ENCODE data around the gene RNF114.
"Not testable (repeated sequence)": the region's sequence is repeated elsewhere in the genome, so short reads cannot be mapped to it uniquely, and the experiment has no call there.

The RNF114 gene

DNA sequence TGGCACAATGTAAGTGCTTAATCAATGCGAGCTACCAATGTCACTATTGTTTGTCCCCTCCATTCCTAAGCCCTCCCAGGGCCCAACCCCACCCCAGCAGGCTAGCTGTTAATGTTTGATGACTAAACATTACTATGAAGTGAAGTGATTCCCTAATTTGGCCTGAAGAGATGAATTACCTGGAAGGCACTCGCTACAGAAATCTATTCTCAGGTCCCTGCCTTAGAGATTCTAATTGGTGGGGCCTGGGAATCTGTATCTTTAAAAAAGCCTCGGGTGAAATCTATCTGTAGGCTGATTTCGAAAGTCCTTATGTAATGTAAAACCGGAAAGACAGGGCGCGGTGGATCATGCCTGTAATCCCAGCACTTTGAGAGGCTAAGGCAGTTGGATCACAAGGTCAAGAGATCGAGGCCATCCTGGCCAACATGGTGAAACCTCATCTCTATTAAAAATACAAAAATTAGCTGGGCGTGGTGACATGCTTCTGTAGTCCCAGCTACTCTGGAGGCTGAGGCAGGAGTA is 29.6 kb downstream of the RNF114 start:
- no peak for DNase-seq

DNA sequence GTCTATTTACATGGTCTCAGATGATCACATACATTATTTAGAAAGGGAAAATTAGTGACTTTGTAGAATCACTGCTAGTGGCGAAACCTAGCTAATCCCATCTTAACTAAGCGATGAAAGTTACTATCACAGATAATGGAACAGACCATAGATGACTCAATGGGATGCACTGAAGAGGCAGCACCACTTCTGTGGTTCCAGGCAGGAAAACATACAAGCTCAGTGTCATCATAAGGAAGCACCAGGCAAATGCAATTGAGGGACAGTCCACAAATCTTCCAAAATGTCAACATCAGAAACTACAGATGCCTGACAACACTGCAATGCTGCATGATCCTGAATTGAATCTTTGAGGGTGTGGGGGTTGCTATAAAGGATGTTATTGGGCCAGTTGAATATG is 30.7 kb downstream of the RNF114 start:
- DNase-seq: no peak

DNA sequence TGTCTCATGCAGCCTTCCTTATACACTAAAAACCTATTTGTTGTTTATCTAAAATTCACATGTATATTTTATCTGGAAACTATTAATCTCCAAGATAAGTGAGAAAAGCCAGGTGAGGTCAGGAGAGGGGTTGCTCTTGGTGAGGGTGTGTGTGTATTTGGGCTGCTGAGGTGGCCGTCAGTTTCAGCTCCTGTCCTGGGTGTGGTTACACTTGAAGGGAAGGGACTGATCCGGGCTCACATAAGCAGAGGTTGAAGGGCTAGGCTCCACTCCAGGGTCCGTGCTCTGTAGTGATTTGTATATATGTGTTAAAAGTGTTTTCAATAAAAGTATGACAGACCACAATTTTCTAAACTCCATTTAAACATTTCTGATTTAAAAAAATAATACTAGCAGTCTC is 33.0 kb downstream of the RNF114 start:
- no peak for DNase-seq

DNA sequence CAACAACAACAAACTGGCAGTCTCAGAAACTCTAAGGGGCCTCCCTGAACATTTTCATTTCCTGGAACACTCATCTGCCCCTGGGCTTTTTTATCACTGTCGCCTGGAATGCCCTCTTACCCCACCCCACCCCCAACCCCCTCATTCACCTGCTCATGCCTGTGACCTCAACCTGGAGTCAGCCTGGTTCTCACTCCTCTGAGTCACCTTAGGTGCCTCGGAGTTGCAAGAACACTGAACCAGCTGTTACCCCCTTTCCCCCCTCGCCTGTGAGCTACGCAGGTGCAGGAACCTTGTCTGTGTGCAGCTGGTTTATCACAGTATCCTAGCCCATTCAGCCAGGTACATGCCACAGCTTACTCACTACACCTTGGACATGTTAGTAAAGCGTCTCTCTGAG is 33.7 kb downstream of the RNF114 start:
- no peak for DNase-seq

DNA sequence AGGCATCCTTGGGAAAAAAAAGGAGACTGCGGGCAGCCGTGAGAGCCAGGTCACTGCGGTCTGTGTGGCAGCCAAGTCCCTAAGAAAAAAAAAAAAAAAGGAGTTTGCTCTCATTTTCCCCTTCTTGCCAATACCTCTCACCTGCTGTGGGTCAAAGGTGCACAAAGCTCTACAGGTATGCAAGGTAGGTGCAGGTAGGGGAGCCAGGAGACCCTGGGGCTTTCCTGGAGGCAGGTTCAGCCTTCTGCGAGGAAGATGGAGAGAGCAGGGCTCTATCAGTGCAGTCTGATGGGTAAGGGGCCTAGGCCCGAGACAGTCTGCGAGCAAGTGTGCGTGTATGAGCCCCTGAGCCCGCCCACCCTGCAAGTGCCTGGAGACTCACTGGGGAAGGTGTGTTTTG is 34.3 kb downstream of the RNF114 start:
- no peak for DNase-seq

DNA sequence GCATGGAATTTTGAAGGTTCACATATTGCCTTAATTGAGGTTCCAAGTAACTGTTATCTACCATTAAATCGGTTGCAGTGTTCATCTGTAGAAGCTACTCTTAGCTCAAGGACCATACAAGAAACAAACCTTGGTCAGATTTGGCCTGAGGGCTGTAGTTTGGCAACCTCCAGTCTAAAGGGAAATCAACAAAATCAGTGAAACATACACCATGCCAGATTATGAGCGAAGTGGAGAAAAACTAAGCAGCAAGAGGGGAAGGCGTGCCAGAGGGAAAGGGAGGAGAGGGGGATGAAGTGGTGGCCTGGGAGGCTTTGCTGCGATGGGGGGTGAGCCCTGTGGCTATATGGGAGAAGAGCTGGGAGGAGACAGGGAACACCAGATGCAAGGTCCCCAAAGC is 37.8 kb downstream of the RNF114 start:
- DNase-seq: no peak

DNA sequence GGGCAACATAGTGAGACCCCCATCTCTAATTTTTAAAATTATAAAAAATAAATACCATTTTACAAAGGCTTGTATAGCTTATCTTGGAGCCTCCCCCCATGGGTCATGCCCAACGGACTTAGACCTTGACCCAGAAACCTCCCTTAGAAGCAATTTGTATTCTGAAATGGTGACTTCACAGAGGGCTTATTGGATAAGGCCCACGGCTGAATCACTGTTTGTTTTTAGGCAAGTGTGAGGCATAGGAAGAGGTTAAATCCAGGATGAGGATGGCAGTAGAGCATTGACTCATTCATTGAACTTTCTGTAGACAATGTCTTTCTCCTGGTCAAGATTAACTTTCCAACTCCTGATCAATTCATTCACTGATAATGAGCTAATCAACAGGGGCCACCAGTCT is 40.3 kb downstream of the RNF114 start:
- no peak for DNase-seq

DNA sequence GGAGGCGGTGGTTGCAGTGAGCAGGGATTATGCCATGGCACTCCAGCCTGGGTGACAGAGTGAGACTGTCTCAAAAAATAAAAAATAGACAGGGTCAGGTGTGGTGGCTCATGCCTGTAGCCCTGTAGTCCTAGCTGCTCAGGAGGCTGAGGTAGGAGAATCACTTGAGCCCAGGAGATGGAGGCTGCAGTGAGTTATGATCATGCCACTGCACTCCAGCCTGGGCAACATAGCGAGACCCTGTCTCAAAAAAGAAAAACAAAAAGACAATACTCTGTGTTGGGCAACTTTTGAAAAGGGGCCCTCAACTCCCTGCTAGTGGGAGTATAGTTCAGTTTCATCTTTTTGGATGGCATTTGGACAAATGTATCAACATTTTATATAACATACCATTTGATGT is 41.5 kb downstream of the RNF114 start:
- DNase-seq: not testable (repeated sequence)

DNA sequence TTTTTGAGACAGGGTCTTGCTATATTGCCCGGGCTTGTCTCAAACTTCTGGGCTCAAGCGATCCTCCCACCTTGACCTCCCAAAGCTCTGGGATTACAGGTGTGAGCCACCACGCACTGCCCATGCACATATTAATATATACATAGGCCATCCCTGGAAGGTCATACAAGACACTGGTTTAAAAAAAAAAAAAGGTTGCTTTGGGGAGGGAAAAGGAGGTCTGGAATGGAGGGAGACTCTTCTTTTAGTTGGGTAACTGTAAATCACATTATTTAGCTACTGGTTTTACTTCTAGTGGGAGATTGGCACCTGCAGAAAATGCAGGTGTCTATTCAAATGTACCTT is 42.5 kb downstream of the RNF114 start:
- DNase-seq: no peak

DNA sequence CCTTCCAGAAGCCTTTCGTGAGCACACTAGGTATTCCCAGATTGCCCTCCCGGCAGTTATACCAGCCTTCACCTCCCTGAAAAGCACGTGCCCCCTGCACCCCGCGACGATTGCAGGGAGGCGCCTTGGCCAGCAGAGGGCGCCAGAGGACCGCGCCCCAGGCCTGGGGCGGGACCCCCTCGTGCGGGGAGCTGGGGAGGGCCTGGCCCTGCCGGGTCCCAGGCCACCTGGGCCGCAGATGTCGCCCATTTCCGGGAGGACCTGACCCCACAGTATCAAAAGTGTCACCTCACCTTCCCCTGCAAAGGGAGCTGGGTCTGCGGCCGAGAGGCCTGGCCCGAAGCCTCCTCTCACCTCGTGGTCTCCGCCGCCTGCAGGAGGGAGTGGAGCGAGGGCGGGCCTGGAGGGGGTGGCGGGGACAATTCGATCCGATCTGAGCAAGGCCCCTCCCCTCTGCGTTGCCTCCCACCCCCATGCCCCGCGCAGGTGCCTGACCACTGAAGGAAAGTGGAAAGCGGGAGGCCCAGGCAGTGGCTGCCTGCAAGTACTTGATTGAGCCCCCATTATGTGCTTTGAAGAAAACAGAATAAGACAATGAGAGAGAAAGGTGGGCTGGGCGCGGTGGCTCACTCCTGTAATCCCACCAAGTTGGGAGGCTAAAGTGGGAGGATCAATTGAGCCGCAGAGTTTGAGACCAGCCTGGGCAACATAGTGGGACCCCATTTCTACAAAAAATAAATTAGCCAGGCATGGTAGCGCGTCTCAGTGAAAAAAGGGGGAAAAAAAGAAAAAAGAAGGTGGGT is 43.0 kb downstream of the RNF114 start:
- no peak for DNase-seq

DNA sequence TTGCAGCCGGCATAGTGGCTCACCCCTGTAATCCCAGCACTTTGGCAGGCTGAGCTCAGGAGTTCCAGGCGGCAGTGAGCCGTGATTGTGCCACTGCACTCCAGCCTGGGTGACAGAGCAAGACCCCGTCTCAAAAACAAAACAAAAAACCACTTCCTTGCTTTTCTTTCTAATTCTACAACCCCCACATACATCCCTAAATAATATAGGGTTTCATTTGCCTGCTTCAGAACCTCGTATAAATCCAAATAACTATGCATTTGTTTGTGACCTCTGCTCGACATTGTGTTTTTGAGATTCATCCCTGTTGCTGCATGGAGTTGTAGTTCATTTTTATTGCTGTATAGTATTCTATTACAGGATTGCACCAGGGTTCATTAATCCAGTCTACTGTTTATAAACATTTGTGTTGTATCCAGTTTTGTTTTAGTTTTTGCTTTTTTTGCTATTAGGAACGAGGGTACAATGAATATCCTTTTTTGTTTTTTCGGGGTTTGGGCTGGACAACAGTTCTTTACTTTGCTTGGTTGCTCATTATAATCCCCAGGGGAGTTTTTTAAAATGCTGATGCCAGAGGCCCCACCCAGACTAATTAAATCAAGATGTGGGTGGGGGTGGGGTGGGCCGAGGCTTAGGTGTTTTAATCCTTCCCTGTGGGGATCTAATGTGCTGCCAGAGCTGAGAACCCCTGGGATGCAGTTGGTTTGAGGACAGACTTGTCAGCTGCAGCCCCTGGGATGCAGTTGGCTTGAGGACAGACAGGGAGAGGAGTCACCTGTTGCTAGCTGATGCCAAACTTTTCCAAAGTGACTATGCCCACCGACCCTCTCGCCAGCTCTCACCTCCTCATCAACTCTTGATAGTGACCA is 44.2 kb downstream of the RNF114 start:
- no peak for DNase-seq

DNA sequence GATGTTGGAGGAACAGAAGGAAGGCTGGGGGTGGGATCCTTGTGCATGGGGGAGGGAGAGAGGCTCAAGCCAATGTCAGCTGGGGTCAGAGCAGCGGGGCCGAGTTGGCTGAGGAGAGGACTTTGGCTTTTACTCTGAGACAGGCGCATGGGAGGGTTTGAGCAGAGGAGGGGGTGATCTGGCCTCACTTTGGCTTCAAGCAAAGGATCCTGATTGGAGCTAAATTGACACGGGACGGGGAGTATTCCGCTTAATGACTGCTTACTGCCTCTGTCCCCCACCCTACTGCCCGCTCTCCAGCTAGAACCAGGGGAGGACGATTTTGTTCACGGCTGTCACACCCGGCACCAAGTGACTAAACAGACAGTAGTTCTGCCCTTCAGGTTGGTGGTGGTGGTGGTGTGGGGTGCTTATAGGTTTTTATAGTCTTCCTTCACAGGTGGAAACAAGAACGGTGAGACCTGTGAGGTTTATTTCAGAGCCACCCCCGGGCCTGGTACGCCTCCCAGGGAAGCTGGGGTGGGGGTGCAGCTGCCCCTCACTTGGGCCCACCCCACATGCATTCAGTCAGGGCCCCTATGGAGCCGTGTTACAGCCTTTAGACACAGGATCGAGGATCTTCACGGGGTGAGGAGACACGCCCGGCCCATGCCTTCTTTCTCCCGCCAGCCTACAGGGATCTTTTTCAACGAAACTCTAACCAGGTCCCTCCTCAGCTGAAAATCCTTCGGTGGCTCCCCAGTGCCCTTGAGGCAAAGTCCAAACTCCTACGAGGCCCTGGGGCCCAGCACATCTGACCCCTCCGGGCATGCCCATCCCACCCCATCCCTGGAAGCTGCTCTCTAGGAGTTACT is 45.2 kb downstream of the RNF114 start:
- no peak for DNase-seq

DNA sequence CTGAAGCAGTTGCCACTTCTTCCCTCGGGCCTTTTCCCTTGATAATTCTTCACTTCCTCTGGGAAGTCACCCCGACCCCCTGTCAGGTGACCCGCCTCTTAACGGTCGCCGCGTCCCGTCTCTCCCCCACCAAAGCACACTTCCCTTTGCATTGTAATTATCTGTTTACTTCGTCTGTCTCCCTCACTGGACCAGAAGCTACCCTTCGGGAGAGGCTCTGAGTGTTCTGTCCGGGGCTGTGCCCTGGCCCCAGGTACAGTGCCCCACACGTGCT is 45.8 kb downstream of the RNF114 start:
- DNase-seq: no peak

DNA sequence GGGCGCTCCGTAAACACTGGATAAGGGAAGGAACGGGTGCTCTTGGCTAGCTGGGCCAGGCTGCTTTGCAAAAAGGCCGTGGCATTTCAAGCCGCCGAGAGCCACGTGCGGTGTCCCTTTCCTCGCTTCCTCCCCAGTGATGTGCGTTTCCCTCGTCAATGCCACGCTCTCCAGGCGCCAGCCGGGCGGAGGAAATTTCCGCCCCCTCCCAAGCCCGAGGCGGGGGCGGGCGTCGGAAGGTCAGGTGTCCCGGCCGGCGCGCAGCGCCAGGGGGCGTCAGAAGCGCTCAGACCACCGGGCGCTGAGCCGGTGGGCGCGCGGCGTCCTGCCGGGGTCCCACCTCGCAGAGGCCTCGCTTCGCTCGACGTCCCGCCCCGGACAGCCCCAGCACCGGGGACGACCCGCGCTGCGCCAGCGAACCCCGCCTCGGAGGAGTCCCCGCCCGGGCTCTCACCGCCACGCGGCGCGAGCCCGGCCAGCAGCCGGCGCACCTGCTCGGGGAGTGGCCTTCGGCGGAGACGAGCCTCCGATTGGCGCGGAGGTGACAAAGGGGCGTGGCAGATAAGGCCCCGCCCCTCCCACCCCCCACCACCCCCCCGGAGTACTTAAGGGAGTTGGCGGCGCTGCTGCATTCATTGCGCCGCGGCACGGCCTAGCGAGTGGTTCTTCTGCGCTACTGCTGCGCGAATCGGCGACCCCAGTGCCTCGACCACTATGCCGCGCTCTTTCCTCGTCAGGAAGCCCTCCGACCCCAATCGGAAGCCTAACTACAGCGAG is 46.3 kb downstream of the RNF114 start, which contains the start of gene SNAI1:
SNAI1 (plus strand) TSS at position 635 of the 777 bp plus-strand sequence; CDS start at position 715, 80 bp downstream.
- DNase-seq: peak; percentile 52

DNA sequence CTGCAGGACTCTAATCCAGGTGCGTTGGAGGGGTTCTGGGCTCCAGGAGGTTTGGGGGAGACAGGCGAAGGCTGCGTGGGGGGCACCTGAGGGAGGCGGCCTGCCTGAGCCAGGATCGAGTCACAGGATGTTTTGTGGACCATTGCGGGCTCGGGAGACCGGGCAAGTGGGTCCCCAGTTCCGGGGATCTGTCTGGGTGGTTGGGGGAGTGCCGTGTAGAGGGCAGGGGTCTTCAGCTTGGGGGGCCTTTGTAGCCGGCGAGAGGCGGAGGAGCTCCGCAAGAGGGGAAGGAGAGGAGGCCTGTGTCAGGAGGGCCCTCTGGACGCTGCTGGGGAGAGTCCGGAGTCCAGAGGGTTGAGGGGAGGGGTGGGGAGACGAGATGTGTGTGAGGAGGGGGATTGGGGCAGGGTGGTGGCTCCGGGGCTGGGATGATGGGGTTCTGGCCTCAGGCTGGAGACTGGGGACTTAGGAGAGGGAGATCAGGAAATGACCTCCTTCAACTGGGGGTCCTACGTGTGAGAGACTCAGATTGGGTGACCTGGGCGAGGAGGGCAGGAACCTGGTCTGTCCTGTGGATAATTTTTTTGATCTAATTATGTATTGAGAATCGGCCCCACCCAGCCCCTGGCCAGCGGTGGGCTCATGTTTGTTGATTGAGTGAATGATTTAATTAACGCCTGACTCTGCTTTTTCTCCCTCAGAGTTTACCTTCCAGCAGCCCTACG is 47.1 kb downstream of the RNF114 start:
- no peak for DNase-seq

DNA sequence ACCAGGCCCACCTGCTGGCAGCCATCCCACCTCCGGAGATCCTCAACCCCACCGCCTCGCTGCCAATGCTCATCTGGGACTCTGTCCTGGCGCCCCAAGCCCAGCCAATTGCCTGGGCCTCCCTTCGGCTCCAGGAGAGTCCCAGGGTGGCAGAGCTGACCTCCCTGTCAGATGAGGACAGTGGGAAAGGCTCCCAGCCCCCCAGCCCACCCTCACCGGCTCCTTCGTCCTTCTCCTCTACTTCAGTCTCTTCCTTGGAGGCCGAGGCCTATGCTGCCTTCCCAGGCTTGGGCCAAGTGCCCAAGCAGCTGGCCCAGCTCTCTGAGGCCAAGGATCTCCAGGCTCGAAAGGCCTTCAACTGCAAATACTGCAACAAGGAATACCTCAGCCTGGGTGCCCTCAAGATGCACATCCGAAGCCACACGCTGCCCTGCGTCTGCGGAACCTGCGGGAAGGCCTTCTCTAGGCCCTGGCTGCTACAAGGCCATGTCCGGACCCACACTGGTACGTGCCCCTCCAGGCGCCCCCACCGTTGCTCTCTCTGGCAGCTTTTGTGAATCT is 47.7 kb downstream of the RNF114 start:
- DNase-seq: no peak

DNA sequence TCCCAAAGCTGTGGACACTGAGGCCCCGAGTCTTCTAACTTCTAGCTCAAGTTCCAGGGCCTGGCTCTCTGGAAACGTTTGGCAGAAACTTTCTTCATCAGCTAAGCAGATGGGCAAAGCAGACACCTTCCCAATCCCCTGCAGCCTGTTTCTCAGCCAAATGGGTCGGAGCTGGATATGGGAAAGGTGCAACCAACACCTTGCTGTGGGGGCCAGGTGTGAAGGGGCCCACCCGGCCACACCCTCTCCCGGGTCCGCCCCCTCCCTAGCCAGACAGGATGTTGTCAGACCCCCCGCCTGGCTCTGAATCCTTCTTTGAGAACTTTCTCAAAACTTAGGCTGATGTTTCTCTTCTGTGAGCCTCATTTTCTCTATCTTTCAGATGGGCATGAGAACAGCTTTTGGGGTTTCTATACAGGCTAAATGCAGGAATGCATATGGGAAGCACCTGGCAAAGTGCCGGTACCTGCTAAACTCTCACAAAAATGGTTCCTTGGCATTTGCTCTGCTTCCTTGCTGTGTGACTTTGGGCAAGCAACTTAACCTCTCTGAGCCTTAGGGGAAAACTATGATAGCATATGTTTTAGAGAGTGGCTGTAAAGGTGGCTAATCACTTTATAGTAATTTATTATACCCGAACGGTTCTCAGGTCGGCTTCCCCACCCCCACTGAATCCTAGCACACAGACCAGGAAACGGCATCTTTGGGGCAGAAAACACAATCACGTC is 48.4 kb downstream of the RNF114 start:
- DNase-seq: no peak

DNA sequence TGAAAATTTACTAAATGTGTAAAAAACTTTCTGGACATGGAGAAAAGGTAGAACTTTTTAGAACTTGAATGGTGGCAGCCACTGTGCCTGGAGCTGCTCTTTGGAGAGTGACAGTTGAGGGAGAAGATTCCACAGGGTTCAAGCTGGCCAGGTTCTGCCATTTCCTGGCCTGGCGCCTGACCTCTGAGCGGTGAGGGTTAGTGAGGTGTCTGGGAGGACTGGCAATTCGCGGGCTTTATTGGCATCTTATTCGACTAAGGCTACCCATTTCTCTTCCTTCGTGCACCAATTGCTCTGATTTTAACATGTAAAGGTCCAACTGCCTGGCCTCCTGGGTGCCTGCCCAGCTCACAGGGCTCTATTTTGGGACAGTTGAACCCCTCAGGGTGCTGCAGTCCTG is 49.0 kb downstream of the RNF114 start:
- DNase-seq: no peak

DNA sequence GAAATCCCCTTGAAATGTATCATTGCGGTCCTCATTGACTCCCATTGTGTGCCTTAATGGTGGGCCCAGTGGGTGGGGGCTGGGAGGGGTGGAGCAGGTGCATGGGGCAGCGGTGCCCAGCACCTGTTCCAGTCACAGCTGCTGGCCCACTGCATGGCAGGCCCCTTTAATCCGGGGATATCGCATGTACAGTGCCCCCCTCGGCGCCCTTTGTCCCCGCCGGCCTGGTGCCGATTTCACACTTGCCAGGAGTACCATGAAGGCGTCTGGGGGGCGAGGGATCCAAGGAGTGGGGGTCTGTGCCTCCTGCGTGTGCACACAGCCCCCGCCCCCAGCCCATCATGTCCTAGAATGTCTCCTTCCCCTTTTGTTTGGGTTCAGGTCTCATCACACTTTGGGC is 49.4 kb downstream of the RNF114 start:
- no peak for DNase-seq

DNA sequence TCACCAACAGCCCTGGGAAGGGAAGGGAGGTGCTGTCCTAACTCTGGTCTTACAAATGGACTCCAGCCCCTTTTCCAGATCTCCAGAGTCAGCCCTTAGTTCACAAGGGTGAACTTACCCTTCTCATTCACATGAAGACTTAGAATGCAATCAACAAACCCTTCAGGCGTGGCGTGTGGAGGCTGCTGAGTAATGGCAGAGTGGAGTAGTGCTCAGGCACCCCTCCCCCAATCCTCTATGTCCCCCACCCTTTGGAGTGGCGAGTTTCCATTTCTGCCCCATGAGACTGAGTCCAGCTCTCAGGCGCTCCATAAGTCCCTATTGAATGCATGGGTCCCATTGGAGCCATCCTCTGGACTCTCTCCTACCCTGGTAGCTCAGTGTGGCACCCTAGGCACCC is 49.9 kb downstream of the RNF114 start:
- DNase-seq: no peak
